SW480 (cell line): Measurements from ENCODE around the gene HELQ.
A peak's percentile ranks its signal among the peaks of the same experiment; 100 is the strongest.
"Not testable (repeated sequence)": the region's sequence is repeated elsewhere in the genome, so short reads cannot be mapped to it uniquely, and the experiment has no call there.

Source experiments
- DNase-seq: peaks from one replicate; pipeline ENCODE4 v3.0.0-alpha.2; 2016; ENCODE audit warnings: low spot score

Gene HELQ, protein sequence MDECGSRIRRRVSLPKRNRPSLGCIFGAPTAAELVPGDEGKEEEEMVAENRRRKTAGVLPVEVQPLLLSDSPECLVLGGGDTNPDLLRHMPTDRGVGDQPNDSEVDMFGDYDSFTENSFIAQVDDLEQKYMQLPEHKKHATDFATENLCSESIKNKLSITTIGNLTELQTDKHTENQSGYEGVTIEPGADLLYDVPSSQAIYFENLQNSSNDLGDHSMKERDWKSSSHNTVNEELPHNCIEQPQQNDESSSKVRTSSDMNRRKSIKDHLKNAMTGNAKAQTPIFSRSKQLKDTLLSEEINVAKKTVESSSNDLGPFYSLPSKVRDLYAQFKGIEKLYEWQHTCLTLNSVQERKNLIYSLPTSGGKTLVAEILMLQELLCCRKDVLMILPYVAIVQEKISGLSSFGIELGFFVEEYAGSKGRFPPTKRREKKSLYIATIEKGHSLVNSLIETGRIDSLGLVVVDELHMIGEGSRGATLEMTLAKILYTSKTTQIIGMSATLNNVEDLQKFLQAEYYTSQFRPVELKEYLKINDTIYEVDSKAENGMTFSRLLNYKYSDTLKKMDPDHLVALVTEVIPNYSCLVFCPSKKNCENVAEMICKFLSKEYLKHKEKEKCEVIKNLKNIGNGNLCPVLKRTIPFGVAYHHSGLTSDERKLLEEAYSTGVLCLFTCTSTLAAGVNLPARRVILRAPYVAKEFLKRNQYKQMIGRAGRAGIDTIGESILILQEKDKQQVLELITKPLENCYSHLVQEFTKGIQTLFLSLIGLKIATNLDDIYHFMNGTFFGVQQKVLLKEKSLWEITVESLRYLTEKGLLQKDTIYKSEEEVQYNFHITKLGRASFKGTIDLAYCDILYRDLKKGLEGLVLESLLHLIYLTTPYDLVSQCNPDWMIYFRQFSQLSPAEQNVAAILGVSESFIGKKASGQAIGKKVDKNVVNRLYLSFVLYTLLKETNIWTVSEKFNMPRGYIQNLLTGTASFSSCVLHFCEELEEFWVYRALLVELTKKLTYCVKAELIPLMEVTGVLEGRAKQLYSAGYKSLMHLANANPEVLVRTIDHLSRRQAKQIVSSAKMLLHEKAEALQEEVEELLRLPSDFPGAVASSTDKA

GRCh38 chr4:83455281-83456183, at the start of gene HELQ, which contains the start of gene MRPS18C:
TSS of gene HELQ (minus strand) at chr4:83455823. CDS start at chr4:83455693, 130 bp downstream.
TSS of gene MRPS18C (plus strand) at chr4:83456058. CDS start at chr4:83456078, 20 bp downstream.
- DNase-seq = peak; percentile 96

GRCh38 chr4:83504996-83505395, 49.4 kb upstream of the HELQ start:
- DNase-seq = no peak

GRCh38 chr4:83504503-83504902, 48.9 kb upstream of the HELQ start:
- DNase-seq = no peak

DNA sequence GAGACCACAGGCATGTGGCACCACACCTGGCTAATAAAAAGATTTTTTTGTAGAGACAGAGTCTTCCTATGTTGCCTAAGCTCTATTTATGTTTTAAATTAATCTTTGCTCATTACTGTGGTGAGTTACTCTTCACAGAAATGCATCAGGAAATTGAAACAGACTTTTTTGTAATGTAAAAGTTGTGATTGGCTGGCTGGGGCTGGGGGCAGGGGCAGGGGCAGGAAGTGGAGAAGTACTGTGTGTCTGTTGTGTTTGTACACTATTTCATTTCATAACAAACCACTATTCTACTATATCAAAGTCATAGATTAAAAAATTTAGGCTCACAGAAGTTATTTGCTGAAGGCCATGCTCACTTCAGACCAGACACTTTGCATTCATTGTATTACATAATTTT, 48.4 kb upstream of the HELQ start:
- DNase-seq = no peak

- not testable (repeated sequence) for DNase-seq
These were observed 46.0 kb upstream of the HELQ start for GRCh38 chr4:83501671-83502070.

DNA sequence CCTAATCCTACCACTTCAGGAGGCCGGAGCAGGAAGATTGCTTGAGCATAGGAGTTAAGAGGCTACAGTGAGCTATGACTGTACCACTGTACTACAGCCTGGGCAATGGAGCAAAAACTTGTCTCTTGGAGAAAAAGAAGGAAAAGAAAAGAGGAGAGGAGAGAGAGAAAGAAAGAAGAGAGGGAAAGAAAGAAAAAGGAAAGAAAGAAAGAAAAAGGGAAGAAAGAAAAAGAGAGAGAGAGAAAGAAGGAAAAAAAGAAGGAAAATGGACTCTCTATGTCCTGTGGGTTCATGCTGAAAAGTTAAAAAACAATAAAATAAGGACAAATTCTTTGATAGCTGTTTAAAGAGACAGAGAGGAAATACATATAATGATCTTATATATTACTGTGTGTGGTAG, 42.6 kb upstream of the HELQ start:
- no peak for DNase-seq

DNA sequence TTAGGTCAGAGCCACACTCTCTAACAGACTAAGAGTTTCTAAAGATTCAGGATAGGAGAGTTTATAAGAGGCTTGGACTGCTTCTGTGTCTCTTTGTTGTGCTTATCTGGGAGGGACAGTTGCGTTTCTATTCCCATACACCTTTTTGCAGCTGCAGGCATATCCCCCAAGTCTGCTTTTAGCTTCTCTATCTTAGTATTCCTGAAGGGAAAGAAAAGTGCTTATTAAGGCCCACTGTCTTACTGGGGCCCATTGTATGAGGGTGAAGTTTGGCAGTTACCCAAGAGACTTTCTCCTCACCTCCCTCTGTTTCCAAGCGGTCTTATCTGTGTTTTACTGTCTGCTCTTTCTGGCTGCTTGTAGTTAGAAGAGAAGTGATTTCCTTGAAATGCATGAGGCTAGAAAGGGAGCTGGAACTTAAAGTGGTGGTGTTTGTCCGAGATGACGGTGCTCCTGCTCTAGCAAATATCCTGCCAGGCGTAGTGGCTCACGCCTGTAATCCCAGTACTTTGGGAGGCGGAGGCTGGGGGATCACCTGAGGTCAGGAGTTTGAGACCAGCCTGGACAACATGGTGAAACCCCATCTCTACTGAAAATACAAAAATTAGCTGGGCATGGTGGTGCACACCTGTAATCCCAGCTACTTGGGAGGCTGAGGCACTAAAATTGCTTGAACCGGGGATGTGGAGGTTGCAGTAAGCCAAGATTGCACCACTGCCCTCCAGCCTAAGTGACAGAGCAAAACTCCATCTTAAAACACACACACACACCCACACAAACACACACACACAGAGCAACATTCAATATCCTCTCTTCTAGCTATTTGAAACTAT, 40.7 kb upstream of the HELQ start:
- DNase-seq = not testable (repeated sequence)

DNA sequence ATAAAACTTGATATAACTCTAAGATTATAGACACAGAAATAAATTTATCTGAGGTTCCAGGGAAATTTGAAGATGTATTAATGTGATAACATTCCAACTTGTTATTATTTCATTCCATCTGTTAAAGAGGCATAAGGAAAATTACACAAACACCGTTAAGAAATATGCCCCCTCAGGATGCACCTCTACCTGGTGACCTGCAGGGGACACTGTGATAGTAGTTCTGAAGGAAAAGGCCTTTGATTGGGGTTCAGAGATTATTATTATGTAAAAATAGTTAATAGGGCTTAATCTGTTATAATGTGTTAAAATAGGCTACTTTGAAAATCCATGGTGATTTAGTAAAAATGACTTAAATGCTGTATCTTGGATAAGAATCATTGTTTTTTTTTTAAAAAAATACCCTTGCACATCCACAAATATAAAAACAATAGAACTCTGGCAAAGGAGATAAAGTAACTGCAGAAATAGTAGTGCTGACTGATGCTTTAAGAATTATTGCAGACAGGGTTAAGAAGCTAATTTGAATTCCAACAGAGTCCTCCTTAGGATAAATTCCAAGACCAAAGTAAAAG, 35.3 kb upstream of the HELQ start:
- DNase-seq = peak; percentile 39

DNA sequence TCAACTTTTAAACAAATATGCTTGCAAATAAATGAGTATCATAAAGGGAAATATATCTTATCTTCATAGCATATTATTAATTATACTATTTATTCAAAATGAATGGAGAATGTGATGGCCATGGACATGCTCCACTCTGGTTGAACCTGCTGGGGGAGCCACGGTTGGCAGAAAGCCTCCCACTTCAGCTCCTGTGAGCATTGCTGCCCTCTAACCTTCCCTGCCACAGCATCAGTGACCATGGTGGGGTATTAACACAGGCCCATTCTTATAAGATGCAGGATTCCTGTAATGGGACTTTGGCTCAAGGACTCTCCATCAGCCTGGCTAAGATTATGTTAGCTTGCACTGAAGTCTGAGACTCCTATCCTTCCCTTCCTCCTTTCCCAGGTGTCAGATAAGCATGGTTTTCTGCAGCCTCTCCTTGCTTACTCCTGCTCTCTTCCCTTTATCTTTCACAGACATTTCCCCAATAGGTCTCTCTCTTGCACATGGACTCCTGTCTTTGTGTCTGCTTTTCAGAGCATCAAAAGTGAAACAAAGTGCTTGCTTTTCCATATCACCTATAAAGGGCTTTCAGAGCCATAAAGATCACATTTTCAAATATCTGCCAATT, 34.2 kb upstream of the HELQ start:
- no peak for DNase-seq

GRCh38 chr4:83486457-83487129, 31.0 kb upstream of the HELQ start:
- no peak for DNase-seq

DNA sequence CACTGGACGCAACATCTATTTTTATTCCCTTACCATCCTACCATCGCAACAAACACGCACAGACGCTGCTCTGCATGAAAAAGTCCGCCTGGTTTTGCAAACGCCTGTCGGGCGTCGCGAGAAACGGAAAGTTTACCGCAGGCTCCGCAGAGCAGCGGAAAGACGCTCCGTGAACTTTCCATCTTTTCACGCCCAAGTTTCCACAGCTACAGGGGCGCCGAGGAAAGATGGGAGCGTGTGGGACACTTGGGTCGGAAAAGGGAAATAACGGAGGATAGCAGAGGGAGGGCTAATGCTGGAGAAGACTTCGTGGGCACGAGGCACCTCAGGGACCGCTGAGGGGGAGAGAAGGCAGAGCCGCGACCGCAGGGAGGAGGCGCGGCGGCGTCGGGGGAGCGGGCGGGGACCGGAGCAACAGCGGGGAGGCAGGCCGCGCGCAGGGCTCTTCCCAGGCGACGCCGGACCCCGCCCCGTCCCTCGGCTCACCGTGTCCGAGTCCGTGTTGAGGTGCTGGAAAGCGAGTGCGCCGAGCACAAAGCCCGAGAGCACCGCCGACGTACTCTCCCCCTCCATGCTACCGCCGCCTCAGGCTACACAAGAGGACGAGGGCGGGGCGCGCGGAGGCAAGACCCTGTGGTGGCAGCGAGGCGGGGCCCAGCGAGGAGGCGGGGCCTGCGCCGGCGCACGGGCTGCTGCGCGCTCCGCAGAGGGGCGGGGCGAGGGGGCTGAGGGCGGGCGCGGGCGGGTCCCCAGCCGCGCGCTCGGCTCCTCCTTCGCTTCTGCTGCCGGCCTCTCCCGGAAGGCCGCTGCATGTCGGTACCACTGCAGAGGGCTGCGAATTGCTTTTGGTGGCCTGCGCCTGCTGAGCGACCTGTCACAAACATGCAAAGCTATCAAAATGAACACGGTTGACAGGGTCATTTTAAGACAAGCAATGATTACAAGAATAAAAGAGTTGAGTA, 29.2 kb upstream of the HELQ start, which contains the start of gene ABRAXAS1:
ABRAXAS1 (minus strand) TSS at position 601 of the 962 bp plus-strand sequence; CDS start at position 573, 28 bp downstream.
- DNase-seq = peak; percentile 88

DNA sequence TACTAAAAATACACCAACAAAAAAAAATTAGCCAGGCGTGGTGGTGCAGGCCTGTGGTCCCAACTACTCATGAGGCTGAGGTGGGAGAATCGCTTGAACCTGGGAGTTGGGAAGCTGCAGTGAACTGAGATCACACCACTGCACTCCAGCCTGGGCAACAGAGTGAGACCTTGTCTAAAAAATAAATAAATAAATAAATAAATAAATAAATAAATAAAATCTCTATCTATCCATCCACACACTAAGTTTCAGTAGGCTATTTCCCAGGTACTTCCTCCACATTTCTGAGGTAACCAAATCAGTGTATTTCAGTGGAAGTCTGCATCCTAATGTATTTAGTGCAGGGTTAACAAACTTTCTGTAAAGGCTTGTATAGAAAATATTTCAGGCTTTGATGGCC, 18.3 kb upstream of the HELQ start:
- no peak for DNase-seq

GRCh38 chr4:83473423-83473822, 17.8 kb upstream of the HELQ start:
- no peak for DNase-seq

GRCh38 chr4:83456184-83456501, 520 bp upstream of the HELQ start:
- no peak for DNase-seq

DNA sequence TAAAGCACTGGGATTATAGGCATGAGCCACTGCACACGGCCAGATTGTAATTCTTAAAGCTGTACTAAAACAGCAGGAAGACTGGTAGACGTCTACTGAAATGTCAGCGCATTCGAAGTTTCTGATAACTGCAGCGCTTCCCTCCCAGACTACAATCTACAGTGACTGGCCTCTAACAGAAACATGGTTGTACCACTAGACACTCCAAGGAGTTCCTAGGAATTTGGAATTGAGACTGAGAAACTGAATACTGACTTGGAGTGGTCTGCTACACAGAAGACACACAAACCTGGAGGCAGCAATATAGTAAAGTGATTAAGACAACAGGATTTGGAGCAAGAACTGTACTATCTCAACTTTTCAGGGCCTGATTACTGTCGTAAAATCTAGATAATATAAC, 937 bp downstream of the HELQ start:
- no peak for DNase-seq

GRCh38 chr4:83449009-83449408, 6.6 kb downstream of the HELQ start:
- DNase-seq = no peak

- no peak for DNase-seq
These were observed 14.7 kb downstream of the HELQ start for GRCh38 chr4:83440899-83441298.
